SU-DHL-6 (cell line): ENCODE results near the gene MTX1.

Source experiments
- EZH2phosphoT487 ChIP-seq: fragments of 200-600 bp; sonication (generic), shearing (Covaris generic); conservative IDR thresholded peaks from 2 replicates; pipeline ENCODE4 v1.6.1; 2018; ENCODE audit warnings: mild to moderate bottlenecking, antibody characterized with exemption, low read length, moderate library complexity, mixed read lengths
- TF ChIP-seq, protein P1 (sequence below): fragments of 200-600 bp; sonication (generic); IDR thresholded peaks from one replicate; pipeline ENCODE4 v1.5.1; 2017; ENCODE audit warnings: antibody characterized with exemption, mild to moderate bottlenecking, low read length, moderate library complexity; ENCODE audit not compliant: insufficient read depth, poor library complexity, severe bottlenecking

DNA sequence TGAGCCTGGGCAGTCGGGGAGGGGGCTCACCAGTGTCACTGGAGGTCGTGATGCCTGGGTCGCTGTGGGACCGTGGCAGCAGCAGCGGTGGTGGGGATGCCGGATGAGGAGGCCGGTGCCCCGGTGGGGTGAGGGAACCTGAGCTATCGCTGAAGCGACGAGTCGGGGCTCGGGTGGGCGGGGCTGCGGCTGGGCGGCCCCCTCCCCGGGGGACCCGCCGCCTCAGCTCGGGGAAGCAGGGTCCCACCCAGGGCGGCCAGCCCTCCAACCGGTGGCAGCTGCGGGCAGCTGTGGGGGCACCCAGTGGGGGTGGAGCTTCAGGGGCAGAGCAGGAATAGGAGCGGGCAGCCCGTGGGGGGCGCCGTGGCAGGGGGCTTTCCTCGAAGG is 41.7 kb downstream of the MTX1 start:
- TF ChIP-seq, protein P1, sequence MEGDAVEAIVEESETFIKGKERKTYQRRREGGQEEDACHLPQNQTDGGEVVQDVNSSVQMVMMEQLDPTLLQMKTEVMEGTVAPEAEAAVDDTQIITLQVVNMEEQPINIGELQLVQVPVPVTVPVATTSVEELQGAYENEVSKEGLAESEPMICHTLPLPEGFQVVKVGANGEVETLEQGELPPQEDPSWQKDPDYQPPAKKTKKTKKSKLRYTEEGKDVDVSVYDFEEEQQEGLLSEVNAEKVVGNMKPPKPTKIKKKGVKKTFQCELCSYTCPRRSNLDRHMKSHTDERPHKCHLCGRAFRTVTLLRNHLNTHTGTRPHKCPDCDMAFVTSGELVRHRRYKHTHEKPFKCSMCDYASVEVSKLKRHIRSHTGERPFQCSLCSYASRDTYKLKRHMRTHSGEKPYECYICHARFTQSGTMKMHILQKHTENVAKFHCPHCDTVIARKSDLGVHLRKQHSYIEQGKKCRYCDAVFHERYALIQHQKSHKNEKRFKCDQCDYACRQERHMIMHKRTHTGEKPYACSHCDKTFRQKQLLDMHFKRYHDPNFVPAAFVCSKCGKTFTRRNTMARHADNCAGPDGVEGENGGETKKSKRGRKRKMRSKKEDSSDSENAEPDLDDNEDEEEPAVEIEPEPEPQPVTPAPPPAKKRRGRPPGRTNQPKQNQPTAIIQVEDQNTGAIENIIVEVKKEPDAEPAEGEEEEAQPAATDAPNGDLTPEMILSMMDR = no peak
- TF ChIP-seq EZH2phosphoT487 = no peak
